Measurements from ENCODE around the gene PRKRA. TPM values are rescaled to one million over a fixed set of nuclear protein-coding genes. Genes with fewer than 3 reads are reported as not detected.

Gene PRKRA
- total RNA-seq, 1 experiment from 2014 or later: 62.6 TPM

DNA sequence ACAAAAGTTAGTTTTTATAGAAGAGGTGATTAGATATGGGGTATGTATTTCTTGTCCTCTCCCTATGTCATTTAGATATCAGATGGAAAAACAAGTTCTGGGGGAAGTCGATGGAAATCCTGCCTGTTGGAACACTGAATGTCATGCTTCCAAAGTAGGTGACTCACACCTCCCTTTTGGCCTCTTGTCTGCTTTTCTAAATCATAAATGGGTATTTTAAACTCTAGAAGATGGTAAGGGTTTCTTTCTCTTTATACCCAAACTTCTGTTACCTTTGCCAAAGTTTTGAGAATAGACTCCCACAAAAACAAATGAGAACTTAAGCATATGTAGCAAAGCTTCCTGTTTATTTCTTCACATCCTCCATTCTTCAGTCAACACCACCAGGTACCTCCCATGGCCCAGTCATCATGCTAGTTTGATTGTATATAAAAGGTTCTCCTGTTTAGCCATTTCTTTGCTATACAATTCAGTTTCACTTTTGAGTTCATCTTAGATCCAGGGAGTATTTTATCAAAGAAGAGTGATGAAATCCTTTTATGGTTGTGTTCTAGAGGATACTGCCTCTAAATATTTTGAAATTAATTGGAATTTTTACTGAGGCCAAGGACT is 63.9 kb downstream of the PRKRA start:
- no peak overlapping the region for H3K4me3 ChIP-seq (ENCODE audit: low read depth, low read length, poor library complexity, severe bottlenecking)
- intact Hi-C loops (cut with micrococcal nuclease; ENCODE audit: unreplicated experiment): no loop called here
- ChIA-PET POLR2A (ENCODE audit: low non-redundant PET) (no interaction called here), CTCF (no interaction called here)
- no peak for DNase-seq (ENCODE audit: low spot score)
- H3K27me3 ChIP-seq (replicated peaks; ENCODE audit: insufficient read depth, low read depth, low read length, poor library complexity): no peaks in the 10 kb centered on the region
- no peak overlapping the region for H3K27ac ChIP-seq (ENCODE audit: low read depth, low read length, poor library complexity, severe bottlenecking)
- H3K4me1 ChIP-seq (ENCODE audit: insufficient read depth, low read length, poor library complexity, severe bottlenecking): no peaks in the 10 kb centered on the region
- no peak for TF ChIP-seq EZH2 (IDR thresholded peaks at IDR 0.05; ENCODE audit: borderline replicate concordance, low read depth, low read length, poor library complexity, severe bottlenecking)
- TF ChIP-seq, protein P1, sequence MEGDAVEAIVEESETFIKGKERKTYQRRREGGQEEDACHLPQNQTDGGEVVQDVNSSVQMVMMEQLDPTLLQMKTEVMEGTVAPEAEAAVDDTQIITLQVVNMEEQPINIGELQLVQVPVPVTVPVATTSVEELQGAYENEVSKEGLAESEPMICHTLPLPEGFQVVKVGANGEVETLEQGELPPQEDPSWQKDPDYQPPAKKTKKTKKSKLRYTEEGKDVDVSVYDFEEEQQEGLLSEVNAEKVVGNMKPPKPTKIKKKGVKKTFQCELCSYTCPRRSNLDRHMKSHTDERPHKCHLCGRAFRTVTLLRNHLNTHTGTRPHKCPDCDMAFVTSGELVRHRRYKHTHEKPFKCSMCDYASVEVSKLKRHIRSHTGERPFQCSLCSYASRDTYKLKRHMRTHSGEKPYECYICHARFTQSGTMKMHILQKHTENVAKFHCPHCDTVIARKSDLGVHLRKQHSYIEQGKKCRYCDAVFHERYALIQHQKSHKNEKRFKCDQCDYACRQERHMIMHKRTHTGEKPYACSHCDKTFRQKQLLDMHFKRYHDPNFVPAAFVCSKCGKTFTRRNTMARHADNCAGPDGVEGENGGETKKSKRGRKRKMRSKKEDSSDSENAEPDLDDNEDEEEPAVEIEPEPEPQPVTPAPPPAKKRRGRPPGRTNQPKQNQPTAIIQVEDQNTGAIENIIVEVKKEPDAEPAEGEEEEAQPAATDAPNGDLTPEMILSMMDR (conservative IDR thresholded peaks at IDR 0.05; ENCODE audit: low read depth, low read length): no peak
- no peaks in the 10 kb centered on the region for H3K9me3 ChIP-seq (ENCODE audit: low read depth, low read length, poor library complexity, severe bottlenecking)
- H3K36me3 ChIP-seq (ENCODE audit: insufficient read depth, low read length, poor library complexity, severe bottlenecking): peaks cover 13% of the 10 kb centered on the region
- BruUV-seq (replicated peaks): no TSS peak

DNA sequence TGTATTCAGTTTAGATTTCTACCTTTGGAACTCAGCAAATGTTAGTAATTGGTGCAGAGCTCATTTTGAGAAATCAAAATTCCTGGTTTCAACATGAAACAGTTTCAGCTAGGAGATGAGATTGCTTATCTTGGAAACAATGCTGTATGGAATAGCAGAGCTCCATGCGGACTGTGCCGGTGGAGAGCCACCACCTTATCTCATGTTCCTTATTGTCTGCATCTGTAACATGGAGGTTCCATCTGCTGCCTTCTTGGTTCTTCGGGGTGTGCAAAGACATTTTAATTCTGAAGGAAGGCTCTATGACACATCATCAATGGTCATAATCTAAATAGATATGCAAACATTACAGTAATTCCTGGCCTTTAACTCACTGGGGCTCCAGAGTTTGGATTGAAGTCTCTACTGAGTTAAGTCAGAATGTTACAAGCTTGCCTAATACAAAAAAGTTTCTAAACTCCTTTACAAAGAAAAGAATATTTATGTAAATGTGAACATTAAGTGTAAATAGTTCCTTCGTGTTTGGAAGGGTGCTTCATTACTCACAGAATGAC is 65.3 kb downstream of the PRKRA start:
- no TSS peak for BruUV-seq (replicated peaks)
- DNase-seq (ENCODE audit: low spot score): no peak
- H3K9me3 ChIP-seq (ENCODE audit: low read depth, low read length, poor library complexity, severe bottlenecking): no peaks in the 10 kb centered on the region
- no peak overlapping the region for H3K4me3 ChIP-seq (ENCODE audit: low read depth, low read length, poor library complexity, severe bottlenecking)
- no peak for TF ChIP-seq EZH2 (IDR thresholded peaks at IDR 0.05; ENCODE audit: borderline replicate concordance, low read depth, low read length, poor library complexity, severe bottlenecking)
- TF ChIP-seq, protein P1 (conservative IDR thresholded peaks at IDR 0.05; ENCODE audit: low read depth, low read length): no peak
- intact Hi-C loops (cut with micrococcal nuclease; ENCODE audit: unreplicated experiment): no loop called here
- POLR2A ChIA-PET (ENCODE audit: low non-redundant PET): no interaction called here
- no peak overlapping the region for H3K27ac ChIP-seq (ENCODE audit: low read depth, low read length, poor library complexity, severe bottlenecking)
- no peaks in the 10 kb centered on the region for H3K27me3 ChIP-seq (replicated peaks; ENCODE audit: insufficient read depth, low read depth, low read length, poor library complexity)
- CTCF ChIA-PET: no interaction called here
- H3K36me3 ChIP-seq (ENCODE audit: insufficient read depth, low read length, poor library complexity, severe bottlenecking): peaks cover 13% of the 10 kb centered on the region
- no peaks in the 10 kb centered on the region for H3K4me1 ChIP-seq (ENCODE audit: insufficient read depth, low read length, poor library complexity, severe bottlenecking)

DNA sequence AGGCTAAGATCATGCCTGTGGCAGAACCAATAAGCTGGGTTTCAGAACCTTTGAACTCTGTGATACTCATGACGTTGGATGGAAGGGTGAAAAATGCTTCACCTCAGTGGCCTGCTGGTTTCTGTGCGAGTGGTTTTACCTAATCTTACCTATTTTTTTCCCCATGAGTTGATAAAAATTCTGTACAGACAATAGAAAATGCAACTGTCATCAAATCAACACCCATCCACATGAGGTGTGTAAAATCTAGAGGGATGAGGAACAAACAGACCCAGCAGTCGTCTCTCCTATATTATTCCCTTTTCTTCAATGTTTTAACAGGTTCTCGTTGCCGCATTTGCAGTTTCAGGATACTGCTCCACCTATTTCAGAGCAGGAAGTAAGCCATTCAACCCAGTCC is 67.3 kb downstream of the PRKRA start:
- TF ChIP-seq, protein P1 (conservative IDR thresholded peaks at IDR 0.05; ENCODE audit: low read depth, low read length): no peak
- TF ChIP-seq EZH2 (IDR thresholded peaks at IDR 0.05; ENCODE audit: borderline replicate concordance, low read depth, low read length, poor library complexity, severe bottlenecking): no peak
- peaks cover 13% of the 10 kb centered on the region for H3K36me3 ChIP-seq (ENCODE audit: insufficient read depth, low read length, poor library complexity, severe bottlenecking)
- intact Hi-C loops (cut with micrococcal nuclease; ENCODE audit: unreplicated experiment): no loop called here
- H3K4me3 ChIP-seq (ENCODE audit: low read depth, low read length, poor library complexity, severe bottlenecking): no peak overlapping the region
- no peak overlapping the region for H3K27ac ChIP-seq (ENCODE audit: low read depth, low read length, poor library complexity, severe bottlenecking)
- no peaks in the 10 kb centered on the region for H3K27me3 ChIP-seq (replicated peaks; ENCODE audit: insufficient read depth, low read depth, low read length, poor library complexity)
- DNase-seq (ENCODE audit: low spot score): no peak
- CTCF ChIA-PET: no interaction called here
- H3K9me3 ChIP-seq (ENCODE audit: low read depth, low read length, poor library complexity, severe bottlenecking): no peaks in the 10 kb centered on the region
- BruUV-seq (replicated peaks): no TSS peak
- POLR2A ChIA-PET (ENCODE audit: low non-redundant PET): no interaction called here
- no peaks in the 10 kb centered on the region for H3K4me1 ChIP-seq (ENCODE audit: insufficient read depth, low read length, poor library complexity, severe bottlenecking)

Other genes with a start within 250 kb of the PRKRA start
- gene PJVK, start 203 bp upstream of the PRKRA start, total RNA-seq (2021): 1.9 and 2.3 TPM in 2 replicates
- 17.1 and 18.4 TPM in 2 replicates for gene FKBP7, start 27.4 kb upstream of the PRKRA start, total RNA-seq (2021)
- 26.6 and 27.0 TPM in 2 replicates for gene PLEKHA3, start 29.3 kb upstream of the PRKRA start, total RNA-seq (2021)

All from A673 (cell line).